DMS 273 treated with DMSO at 0.1 percent for 48 hours (cell line): ENCODE measurements around the gene KLHL6.
"Not testable (repeated sequence)": the region's sequence is repeated elsewhere in the genome, so short reads cannot be mapped to it uniquely, and the experiment has no call there.

ENCODE experiments used
- DNase-seq: peaks from one replicate; lab custom pipeline; 2025; lab: John Stamatoyannopoulos, UW

Gene KLHL6

GRCh38 chr3:183555541-183556081 lies at the start of gene KLHL6:
Gene KLHL6, minus strand, starts transcription at chr3:183555706. Its CDS starts 53 bp downstream, at chr3:183555653.
- no peak for DNase-seq

GRCh38 chr3:183597959-183598358 lies 42.5 kb upstream of the KLHL6 start:
- DNase-seq: no peak

GRCh38 chr3:183594636-183595035 lies 39.1 kb upstream of the KLHL6 start:
- DNase-seq: no peak

- DNase-seq: no peak
Measured at GRCh38 chr3:183592821-183593220, 37.3 kb upstream of the KLHL6 start.

GRCh38 chr3:183591881-183592521 lies 36.5 kb upstream of the KLHL6 start:
- no peak for DNase-seq

- DNase-seq: no peak
Measured at GRCh38 chr3:183590442-183590841, 34.9 kb upstream of the KLHL6 start.

- no peak for DNase-seq
Measured at GRCh38 chr3:183587336-183587735, 31.8 kb upstream of the KLHL6 start.

- no peak for DNase-seq
Measured at GRCh38 chr3:183586477-183586876, 31.0 kb upstream of the KLHL6 start.

GRCh38 chr3:183584914-183585280 lies 29.4 kb upstream of the KLHL6 start:
- DNase-seq: no peak

- DNase-seq: peak; percentile 89
Measured at GRCh38 chr3:183584246-183584913, 28.9 kb upstream of the KLHL6 start.

GRCh38 chr3:183583331-183584245 lies 28.1 kb upstream of the KLHL6 start:
- no peak for DNase-seq

- no peak for DNase-seq
Measured at GRCh38 chr3:183582161-183582560, 26.7 kb upstream of the KLHL6 start.

- DNase-seq: no peak
Measured at GRCh38 chr3:183581496-183582155, 26.1 kb upstream of the KLHL6 start.

- no peak for DNase-seq
Measured at GRCh38 chr3:183579967-183580900, 24.7 kb upstream of the KLHL6 start.

GRCh38 chr3:183578179-183578578 lies 22.7 kb upstream of the KLHL6 start:
- no peak for DNase-seq

- no peak for DNase-seq
Measured at GRCh38 chr3:183577346-183577745, 21.8 kb upstream of the KLHL6 start.

GRCh38 chr3:183576487-183577107 lies 21.1 kb upstream of the KLHL6 start:
- peak; percentile 42 for DNase-seq

- no peak for DNase-seq
Measured at GRCh38 chr3:183572935-183573334, 17.4 kb upstream of the KLHL6 start.

- DNase-seq: not testable (repeated sequence)
Measured at GRCh38 chr3:183570191-183570590, 14.7 kb upstream of the KLHL6 start.

- DNase-seq: no peak
Measured at GRCh38 chr3:183566880-183567279, 11.4 kb upstream of the KLHL6 start.
